Measurements from ENCODE around the gene ELOVL4.

Gene ELOVL4

DNA sequence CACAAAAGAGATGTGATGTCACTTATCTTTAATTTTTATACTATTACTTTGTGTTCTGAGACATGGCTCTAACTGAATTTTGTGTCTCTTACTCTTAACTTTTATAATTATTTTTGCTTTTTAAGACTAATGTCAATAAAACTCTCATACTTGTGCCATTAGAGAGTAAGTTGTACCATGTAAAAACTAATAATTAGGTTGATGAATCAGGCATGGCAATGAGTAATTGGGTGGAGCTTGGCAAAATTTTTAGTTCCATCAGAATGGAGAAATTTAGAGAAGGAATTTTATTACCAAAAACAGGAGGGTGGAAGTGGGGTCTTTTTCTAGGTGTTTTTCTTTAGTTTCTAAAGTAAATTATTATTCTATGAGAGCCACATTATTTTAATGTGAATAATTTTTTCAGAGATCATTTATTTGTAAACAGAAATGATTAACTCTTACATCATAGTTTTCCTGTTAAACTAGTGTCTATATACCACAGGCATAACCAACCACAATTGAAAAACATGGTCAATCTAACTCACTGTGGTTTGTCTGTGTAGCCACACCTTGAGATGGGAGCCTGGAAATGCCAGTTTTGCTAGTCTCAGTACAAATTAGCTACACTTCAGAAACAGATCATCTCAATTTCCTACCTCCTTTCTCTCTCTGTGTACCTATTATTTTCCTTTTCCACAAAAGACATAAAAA lies 51.8 kb downstream of the ELOVL4 start:
- no peak overlapping the region for H3K4me3 ChIP-seq (ENCODE audit: low read length)
- DNase-seq (ENCODE audit: low read depth) = no peak
- TF ChIP-seq, protein P1, sequence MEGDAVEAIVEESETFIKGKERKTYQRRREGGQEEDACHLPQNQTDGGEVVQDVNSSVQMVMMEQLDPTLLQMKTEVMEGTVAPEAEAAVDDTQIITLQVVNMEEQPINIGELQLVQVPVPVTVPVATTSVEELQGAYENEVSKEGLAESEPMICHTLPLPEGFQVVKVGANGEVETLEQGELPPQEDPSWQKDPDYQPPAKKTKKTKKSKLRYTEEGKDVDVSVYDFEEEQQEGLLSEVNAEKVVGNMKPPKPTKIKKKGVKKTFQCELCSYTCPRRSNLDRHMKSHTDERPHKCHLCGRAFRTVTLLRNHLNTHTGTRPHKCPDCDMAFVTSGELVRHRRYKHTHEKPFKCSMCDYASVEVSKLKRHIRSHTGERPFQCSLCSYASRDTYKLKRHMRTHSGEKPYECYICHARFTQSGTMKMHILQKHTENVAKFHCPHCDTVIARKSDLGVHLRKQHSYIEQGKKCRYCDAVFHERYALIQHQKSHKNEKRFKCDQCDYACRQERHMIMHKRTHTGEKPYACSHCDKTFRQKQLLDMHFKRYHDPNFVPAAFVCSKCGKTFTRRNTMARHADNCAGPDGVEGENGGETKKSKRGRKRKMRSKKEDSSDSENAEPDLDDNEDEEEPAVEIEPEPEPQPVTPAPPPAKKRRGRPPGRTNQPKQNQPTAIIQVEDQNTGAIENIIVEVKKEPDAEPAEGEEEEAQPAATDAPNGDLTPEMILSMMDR (conservative IDR thresholded peaks at IDR 0.05; ENCODE audit: low read depth, low read length) = no peak

DNA sequence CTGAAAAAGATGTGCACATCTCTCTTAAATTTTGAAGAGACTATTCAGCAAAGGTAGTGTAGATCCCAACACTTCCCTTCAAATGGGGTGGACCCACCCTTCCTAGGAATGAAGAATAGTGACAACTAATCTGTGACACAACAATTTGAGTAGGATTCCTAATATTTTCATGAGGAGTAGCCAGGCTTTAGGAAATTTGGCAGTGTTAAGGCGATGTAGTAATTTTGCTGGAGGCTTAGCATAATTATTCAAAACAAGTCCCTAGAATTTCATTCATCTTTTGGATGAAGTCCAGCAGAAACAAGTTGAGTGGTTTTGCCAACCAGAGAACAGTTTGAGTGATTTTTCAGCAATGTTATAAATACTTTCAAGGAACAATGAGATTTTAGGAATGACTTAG lies 52.4 kb downstream of the ELOVL4 start:
- H3K4me3 ChIP-seq (ENCODE audit: low read length) = no peak overlapping the region
- TF ChIP-seq, protein P1 (conservative IDR thresholded peaks at IDR 0.05; ENCODE audit: low read depth, low read length) = no peak
- DNase-seq (ENCODE audit: low read depth) = no peak

DNA sequence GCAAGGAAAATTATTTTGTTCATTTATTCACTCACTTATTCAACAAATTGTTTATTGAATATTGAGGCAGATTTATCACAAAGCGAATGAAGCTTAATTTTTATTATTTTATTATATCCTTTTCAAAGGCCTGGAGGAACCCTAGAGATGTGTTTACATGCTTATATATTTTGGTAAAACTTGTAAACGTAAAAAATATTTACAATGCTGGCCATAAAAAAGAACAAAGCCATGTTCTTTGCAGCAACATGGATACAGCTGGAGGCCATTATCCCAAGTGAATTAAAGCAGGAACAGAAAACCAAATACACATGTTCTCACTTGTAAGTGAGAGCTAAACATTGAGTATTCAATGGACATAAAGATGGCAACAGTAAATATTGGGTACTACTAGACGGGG lies 58.8 kb downstream of the ELOVL4 start:
- no peak for DNase-seq (ENCODE audit: low read depth)
- no peak overlapping the region for H3K4me3 ChIP-seq (ENCODE audit: low read length)
- TF ChIP-seq, protein P1 (conservative IDR thresholded peaks at IDR 0.05; ENCODE audit: low read depth, low read length) = no peak

DNA sequence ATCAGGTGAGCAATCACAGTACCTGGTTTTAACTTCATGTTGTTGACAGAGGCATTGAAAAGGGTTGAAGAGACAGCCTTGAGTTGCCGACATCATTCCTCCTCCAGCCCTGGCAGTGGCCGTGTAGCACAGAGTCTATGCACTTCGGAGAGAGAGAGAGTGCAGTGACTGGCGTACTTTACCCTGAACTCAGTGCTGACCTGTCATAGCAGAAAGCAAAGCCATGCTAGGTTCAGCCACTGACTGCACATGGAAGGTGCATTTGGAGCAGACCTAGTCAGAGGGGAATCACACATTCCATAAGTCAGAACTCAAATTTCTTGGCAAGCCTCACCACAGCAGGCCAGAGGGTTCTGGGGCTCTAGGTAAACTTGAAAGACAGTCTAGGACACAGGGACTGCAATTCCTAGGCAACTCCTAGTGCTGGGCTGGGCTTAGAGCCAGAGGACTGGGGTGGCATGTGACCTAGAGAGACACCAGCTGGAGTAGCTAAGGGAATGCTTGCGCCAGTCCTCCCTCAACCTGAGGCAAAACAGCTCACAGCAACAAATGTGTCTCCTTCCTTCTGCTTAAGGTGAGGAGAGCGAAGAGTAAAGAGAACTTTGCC lies 69.1 kb downstream of the ELOVL4 start:
- H3K4me3 ChIP-seq (ENCODE audit: low read length) = no peak overlapping the region
- TF ChIP-seq, protein P1 (conservative IDR thresholded peaks at IDR 0.05; ENCODE audit: low read depth, low read length) = no peak
- DNase-seq (ENCODE audit: low read depth) = no peak

DNA sequence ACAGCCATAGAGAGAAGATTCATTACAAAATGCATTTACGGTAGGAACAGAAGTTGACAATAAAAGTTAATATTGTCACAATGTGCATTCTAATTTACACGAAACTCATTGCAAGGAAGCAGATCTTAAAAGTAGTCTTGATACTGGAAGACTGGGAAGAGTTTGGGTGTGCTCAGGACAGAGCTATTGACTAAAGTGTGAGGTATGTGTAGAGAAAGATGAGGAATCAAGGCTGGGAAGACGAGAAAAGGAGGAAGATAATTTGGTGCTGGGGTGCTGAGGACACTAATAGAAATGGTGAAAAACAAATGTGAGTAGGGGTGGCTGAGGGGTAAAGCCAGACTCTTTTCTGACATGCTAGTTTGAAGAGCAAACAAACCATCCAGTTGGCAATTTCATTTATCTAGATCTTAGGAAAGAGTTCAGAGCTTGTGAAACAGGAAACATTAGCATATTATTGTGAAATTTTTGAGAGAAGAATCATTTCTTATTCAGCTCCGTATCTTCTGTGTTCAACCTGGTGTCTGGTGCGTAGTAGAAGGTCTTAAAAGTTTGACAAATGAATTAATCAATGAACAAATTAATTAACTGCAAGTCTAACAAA lies 72.7 kb downstream of the ELOVL4 start:
- DNase-seq (ENCODE audit: low read depth) = no peak
- no peak overlapping the region for H3K4me3 ChIP-seq (ENCODE audit: low read length)

DNA sequence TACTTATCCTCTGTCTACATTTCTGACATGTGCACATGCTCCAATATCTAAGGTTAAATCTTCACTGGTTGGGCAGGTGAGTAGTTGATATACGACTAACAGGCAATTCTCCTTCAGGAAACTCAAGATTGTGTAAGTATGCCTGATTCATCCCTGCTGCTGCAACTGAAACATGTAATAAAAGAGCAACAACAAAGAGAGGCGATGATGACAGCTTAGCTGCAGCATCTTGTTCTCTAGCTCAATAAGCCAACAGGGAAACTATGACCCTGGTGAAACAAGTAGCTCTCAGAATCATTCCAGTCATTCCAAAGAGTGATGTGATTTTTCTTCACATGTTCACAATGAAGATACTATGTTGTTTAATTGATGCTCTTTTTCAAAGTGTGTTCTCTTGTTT lies 74.4 kb downstream of the ELOVL4 start:
- DNase-seq (ENCODE audit: low read depth) = no peak
- no peak overlapping the region for H3K4me3 ChIP-seq (ENCODE audit: low read length)
- TF ChIP-seq, protein P1 (conservative IDR thresholded peaks at IDR 0.05; ENCODE audit: low read depth, low read length) = no peak

More for the DNA sequence above, 72.7 kb downstream of the ELOVL4 start:
- TF ChIP-seq, protein P1 (conservative IDR thresholded peaks at IDR 0.05; ENCODE audit: low read depth, low read length) = no peak

DNA sequence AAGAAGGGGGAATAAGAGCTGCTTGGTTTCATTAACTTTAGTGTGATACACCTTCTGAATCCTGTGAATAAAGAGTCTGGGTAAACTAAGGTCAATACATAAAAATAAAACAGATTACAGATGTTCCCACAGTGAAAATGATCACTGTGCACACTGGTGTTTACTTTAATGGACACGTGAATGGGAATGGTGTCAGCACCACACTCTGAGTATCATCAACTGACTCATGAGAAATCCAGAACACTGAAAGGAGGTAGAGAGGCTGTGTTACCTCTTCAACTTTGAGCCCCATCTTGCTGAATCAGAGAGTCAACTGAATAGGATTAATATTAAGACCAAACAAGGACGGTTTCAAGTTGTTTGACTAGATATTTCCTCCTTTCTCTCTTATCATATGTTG lies 75.0 kb downstream of the ELOVL4 start:
- H3K4me3 ChIP-seq (ENCODE audit: low read length) = no peak overlapping the region
- TF ChIP-seq, protein P1 (conservative IDR thresholded peaks at IDR 0.05; ENCODE audit: low read depth, low read length) = no peak
- no peak for DNase-seq (ENCODE audit: low read depth)

All from retinal pigment epithelial cell (primary cell).